Lower leg skin (tissue), 4 donors: ENCODE results near the gene FAM199X. TPM values are rescaled to one million over a fixed set of nuclear protein-coding genes. Genes with fewer than 3 reads are reported as not detected.

Experiments used
- DNase-seq, 2 donors: peaks; one replicate each; pipeline ENCODE4 v3.0.0-alpha.2; 2019; ENCODE audit warnings: low spot score in 2 of 2
- H3K4me3 ChIP-seq: fragments of 200-600 bp; sonication (generic); 2 replicates; pipeline ENCODE4 v1.5.1; 2017; ENCODE audit warnings: mild to moderate bottlenecking, low read depth; ENCODE audit not compliant: poor library complexity, severe bottlenecking
- POLR2A ChIP-seq, 2 donors: fragments of 450-650 bp; IDR thresholded peaks; one replicate each; pipeline ENCODE4 v1.6.1; 2016 to 2017; ENCODE audit warnings: antibody characterized with exemption in 2 of 2, mild to moderate bottlenecking in 1 of 2, moderate library complexity in 1 of 2
- WGBS, 2 donors: methylation state at CpG; one replicate each; pipeline ENCODE4 v1.1.5; 2018; 5-methylcytosine and 5-hydroxymethylcytosine counted together
- intact Hi-C: fragments of 100-400 bp; cut with DNase I; formaldehyde crosslinking; loops from one replicate; pipeline ENCODE4 v1.15.0; 2023; ENCODE audit warnings: low total_unique reads
- total RNA-seq, 4 donors: library from RNA; depleted of rRNA; stranded (reverse); fragments of >200 nt; gene quantifications; one replicate each; pipeline ENCODE4 v1.1.0, GENCODE V29; 2016
- TF ChIP-seq, protein P1 (sequence below), 3 donors: fragments of 450-650 bp; IDR thresholded peaks; one replicate each; pipeline ENCODE4 v1.5.1; 2016; ENCODE audit warnings: antibody characterized with exemption in 3 of 3, mild to moderate bottlenecking in 3 of 3, moderate library complexity in 2 of 3

The FAM199X gene
- total RNA-seq, 4 donors from 2014 or later = 11.5 to 14.7 (median 14.6) TPM

- no peak overlapping the region for H3K4me3 ChIP-seq
- DNase-seq = no peak
- no peak for TF ChIP-seq POLR2A (IDR thresholded peaks at IDR 0.05)
- TF ChIP-seq, protein P1, sequence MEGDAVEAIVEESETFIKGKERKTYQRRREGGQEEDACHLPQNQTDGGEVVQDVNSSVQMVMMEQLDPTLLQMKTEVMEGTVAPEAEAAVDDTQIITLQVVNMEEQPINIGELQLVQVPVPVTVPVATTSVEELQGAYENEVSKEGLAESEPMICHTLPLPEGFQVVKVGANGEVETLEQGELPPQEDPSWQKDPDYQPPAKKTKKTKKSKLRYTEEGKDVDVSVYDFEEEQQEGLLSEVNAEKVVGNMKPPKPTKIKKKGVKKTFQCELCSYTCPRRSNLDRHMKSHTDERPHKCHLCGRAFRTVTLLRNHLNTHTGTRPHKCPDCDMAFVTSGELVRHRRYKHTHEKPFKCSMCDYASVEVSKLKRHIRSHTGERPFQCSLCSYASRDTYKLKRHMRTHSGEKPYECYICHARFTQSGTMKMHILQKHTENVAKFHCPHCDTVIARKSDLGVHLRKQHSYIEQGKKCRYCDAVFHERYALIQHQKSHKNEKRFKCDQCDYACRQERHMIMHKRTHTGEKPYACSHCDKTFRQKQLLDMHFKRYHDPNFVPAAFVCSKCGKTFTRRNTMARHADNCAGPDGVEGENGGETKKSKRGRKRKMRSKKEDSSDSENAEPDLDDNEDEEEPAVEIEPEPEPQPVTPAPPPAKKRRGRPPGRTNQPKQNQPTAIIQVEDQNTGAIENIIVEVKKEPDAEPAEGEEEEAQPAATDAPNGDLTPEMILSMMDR (IDR thresholded peaks at IDR 0.05) = no peak
- intact Hi-C loops = no loop called here
- 78 to 91% methylated on average over 2 of the region's 2 CpGs for whole genome bisulfite sequencing, 2 donors
These were observed 6.5 kb downstream of the FAM199X start for GRCh38 chrX:104172788-104173187.

- intact Hi-C loops = no loop called here
- TF ChIP-seq POLR2A (IDR thresholded peaks at IDR 0.05) = no peak
- TF ChIP-seq, protein P1 (IDR thresholded peaks at IDR 0.05) = no peak
These were observed 7.6 kb downstream of the FAM199X start for GRCh38 chrX:104173841-104174240.

GRCh38 chrX:104183685-104184084 lies 17.4 kb downstream of the FAM199X start:
- WGBS, 2 donors = 92 to 100% methylated on average over 4 of the region's 4 CpGs
- TF ChIP-seq, protein P1 (IDR thresholded peaks at IDR 0.05) = no peak
- TF ChIP-seq POLR2A (IDR thresholded peaks at IDR 0.05) = no peak
- DNase-seq = no peak

More at GRCh38 chrX:104173841-104174240, 7.6 kb downstream of the FAM199X start:
- DNase-seq = no peak
- WGBS, 2 donors = 84 to 97% methylated on average over 6 of the region's 6 CpGs
- H3K4me3 ChIP-seq = no peak overlapping the region

GRCh38 chrX:104187931-104188330 lies 21.7 kb downstream of the FAM199X start:
- 77 to 93% methylated on average over 8 of the region's 8 CpGs for whole genome bisulfite sequencing, 2 donors
- DNase-seq = no peak
- H3K4me3 ChIP-seq = no peak overlapping the region
- TF ChIP-seq, protein P1 (IDR thresholded peaks at IDR 0.05) = no peak
- TF ChIP-seq POLR2A (IDR thresholded peaks at IDR 0.05) = no peak
- intact Hi-C loops = no loop called here

More at GRCh38 chrX:104183685-104184084, 17.4 kb downstream of the FAM199X start:
- intact Hi-C loops = no loop called here
- no peak overlapping the region for H3K4me3 ChIP-seq

GRCh38 chrX:104189837-104190236 lies 23.6 kb downstream of the FAM199X start:
- no peak overlapping the region for H3K4me3 ChIP-seq
- TF ChIP-seq, protein P1 (IDR thresholded peaks at IDR 0.05) = no peak
- no peak for TF ChIP-seq POLR2A (IDR thresholded peaks at IDR 0.05)
- intact Hi-C loops = no loop called here
- 49 to 71% methylated on average over 5 of the region's 5 CpGs for WGBS, 2 donors
- DNase-seq = no peak

DNA sequence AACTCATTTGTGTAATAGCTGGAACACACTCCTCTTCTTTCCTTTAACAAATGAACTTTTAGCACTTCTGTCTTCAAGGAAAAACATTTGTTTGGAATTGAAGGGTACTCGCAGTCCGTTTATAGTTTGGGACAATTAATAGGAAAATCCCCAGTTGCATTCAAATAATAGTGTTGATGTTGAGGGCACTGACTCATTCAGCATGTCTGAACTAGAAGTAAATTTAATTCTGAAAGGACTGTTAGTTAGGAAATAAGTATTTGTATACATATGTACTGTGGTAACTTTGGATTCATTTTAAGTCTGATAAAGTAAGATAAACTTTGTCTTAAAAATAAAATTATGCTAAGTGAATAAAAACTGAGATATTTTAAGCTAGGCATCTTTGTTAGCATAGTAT lies 27.2 kb downstream of the FAM199X start:
- intact Hi-C loops = no loop called here
- TF ChIP-seq, protein P1 (IDR thresholded peaks at IDR 0.05) = no peak
- TF ChIP-seq POLR2A (IDR thresholded peaks at IDR 0.05) = no peak
- DNase-seq = no peak
- H3K4me3 ChIP-seq = no peak overlapping the region
- WGBS, 2 donors = 39 to 57% methylated on average over 2 of the region's 2 CpGs
